Ureter (tissue), 1 donor: ENCODE data around the gene OAS3. TPM values are rescaled to one million over a fixed set of nuclear protein-coding genes. Genes with fewer than 3 reads are reported as not detected.
"Not testable (repeated sequence)": the region's sequence is repeated elsewhere in the genome, so short reads cannot be mapped to it uniquely, and the experiment has no call there.

Experiments
- DNase-seq: peaks from one replicate; pipeline ENCODE4 v3.0.0-alpha.2; 2020; ENCODE audit warnings: low spot score
- total RNA-seq: library from RNA; stranded (reverse); gene quantifications from one replicate; pipeline ENCODE4 v1.2.4, GENCODE V29; 2023
- donor health status: DM: yes; HTN: yes; CAD: no.

OAS3 gene
- total RNA-seq = 33.4 TPM

DNA sequence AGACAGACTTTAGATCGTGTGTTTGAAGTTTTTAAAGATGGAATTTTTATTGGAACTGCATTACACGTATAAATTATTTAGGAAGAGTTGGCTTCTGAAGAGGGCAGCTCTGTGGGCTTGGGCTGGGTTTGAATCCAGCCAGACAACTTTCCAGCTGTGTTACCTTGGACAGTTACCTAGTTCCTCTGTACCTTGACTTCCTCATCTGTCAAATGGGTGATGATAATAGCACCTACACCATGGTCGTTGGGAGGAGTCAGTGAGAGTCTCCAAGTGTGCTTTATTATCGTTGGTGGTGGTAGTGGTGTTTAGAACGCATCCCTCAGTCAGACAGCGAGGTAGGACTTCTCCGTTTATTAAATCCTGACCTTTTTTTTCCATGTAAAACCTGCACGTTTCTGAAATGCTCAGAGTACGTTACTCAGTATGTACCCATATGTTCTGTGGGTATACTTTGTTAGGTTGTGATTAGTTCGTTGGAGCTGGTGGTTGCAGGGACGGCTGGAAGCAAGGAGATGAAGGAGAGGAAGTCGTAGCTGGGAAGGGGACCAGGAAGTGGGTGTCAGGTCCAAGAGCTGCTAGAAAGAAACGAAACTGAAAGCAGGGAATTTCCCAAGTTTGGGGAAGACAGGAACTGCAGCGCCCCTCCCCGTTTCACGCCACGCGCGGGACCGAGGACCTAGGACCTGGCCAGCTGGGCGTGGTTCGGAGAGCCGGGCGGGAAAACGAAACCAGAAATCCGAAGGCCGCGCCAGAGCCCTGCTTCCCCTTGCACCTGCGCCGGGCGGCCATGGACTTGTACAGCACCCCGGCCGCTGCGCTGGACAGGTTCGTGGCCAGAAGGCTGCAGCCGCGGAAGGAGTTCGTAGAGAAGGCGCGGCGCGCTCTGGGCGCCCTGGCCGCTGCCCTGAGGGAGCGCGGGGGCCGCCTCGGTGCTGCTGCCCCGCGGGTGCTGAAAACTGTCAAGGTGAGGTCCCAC lies at the start of gene OAS3:
Gene OAS3 (plus strand): TSS at position 734 of the 979 bp plus-strand sequence. CDS start 57 bp downstream, at position 791.
- DNase-seq = peak; percentile 86

DNA sequence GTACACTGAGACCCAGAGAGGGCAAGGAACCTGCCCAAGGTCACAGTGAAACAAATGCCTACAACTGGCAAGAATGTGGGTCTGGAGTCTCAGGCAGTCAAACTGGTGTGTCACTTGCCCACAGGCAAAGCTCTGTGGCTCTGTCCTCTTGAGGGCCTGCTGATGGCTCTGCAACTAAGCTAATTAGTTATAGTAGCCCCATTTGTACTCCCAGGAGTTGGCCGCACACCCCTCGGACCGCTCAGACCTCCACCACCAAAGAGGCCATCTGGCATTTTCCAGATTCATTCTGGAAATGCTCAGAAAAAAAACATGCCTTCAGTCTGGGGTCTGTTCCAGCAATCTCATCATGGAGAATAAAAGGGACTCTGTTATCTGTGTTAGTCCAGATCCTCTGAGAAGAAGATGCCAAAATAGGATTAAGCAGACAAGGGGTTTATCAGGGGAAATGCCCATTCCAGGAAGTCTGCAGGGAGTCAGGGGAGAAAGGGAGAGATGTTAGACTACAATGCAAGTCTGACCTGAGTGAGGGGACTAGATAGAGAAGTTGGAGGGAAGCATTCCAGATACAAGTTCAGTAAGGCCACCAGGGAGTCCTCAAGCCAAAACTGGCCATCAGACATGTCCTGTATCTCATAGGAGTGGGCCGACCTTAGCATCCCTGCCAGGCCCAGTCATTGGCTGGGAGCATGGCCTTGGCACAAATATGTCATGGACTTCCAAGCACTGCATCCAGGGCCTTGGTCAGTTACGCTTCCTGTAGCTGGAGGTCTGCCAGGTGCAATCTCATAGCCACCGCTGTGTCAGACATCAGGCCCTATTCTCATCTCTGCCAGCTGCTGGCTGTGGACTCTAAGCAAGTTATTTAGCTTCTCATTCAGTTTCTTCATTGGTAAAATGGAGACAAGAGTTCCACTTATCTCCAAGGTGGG lies 46.9 kb upstream of the OAS3 start:
- DNase-seq = no peak

DNA sequence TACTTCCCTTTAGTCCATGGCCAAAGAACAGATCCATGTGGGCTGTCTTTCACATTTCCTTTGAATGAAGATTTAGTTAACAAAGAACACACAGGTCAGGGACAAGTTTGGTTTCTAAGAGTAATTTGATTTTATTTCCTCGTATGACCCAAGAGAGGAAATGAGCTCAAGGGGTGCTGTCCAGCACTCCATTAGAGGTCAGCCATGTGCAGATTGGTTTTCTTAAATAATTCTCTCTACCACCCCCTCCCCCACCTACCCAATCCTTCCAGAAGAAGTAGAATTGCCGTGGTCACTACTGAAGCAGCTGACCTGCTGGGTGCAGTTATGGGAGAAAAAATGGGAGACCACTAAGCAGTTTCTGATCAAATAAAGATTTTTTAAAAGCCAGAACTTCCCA lies 45.4 kb upstream of the OAS3 start:
- DNase-seq = no peak

- no peak for DNase-seq
Measured at GRCh38 chr12:112894128-112894527, 44.1 kb upstream of the OAS3 start.

DNA sequence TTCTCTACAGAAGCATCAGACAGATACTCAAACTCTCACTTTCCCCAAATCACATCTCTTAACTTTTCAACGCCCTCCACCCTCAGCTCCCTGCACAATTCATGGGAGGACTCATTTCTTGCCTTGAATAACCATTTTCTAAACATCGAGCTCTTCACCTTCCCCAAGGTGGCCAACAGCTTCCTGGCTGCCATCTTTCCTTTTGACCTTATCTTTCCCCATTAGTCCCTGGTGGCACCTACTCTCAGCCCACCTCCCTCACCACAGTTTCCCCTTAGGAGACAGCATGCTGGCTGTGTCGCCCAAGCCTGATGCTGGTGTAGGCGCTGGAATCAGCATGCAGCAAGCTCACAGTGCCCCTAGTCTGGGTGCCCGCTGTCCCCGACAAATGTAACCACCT lies 39.9 kb upstream of the OAS3 start:
- DNase-seq = no peak

GRCh38 chr12:112900298-112901145 lies 37.8 kb upstream of the OAS3 start:
- no peak for DNase-seq

GRCh38 chr12:112901271-112901670 lies 37.0 kb upstream of the OAS3 start:
- no peak for DNase-seq

GRCh38 chr12:112904571-112904970 lies 33.7 kb upstream of the OAS3 start:
- no peak for DNase-seq

DNA sequence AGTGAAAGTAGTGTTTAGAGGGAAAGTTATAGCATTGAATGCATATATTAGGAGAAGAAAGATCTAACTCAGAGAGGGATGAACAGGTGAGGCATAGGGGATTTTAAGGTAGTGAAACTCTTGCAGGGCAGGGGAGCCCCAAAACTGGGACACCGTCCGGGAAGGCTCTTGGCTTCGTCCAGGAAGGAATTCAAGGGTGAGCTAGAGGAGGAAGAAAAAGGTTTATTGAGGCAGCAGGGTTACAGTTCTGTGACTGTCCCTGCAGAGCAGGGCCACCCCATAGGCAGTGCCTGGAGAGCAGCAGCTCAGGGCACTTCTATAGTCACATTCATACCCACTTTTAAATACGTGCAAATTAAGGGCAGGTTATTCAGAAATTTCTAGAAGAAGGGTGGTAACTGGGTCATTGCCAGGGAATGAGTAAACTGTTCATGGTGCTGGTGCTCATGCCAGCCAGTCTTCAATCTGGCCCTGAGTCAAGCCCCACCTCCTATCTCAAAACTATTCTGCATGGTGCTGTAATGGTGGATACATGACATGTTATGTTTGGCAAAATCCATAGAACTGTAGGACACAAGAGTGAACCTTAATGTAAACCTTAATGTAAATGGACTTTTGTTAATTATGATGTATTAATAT lies 32.7 kb upstream of the OAS3 start:
- no peak for DNase-seq

DNA sequence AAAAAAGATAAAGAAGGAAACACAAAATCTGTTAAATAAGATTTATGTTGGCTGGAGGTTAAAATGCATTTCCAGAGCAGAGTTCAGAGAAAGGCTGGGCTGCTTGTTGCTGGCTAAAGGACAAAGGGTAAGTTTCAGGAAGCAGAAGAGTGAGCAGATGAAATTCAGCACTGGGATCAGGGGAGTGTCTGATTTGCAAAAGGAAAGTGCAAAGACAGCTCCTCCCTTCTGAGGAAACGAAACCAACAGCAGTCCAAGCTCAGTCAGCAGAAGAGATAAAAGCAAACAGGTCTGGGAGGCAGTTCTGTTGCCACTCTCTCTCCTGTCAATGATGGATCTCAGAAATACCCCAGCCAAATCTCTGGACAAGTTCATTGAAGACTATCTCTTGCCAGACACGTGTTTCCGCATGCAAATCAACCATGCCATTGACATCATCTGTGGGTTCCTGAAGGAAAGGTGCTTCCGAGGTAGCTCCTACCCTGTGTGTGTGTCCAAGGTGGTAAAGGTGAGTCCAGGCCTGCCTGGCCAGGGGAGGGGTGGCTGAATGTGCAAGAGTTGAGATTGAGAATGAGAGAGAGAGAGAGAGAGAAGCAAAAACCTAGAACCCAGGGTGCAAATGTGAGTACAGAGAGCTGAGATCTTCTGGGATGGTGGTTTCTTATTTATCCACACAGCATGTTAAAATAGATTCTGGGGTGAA lies 31.4 kb upstream of the OAS3 start, which contains the start of gene OAS1:
Gene OAS1 (plus strand): TSS at position 251 of the 703 bp plus-strand sequence. CDS start 78 bp downstream, at position 329.
- peak; percentile 62 for DNase-seq

DNA sequence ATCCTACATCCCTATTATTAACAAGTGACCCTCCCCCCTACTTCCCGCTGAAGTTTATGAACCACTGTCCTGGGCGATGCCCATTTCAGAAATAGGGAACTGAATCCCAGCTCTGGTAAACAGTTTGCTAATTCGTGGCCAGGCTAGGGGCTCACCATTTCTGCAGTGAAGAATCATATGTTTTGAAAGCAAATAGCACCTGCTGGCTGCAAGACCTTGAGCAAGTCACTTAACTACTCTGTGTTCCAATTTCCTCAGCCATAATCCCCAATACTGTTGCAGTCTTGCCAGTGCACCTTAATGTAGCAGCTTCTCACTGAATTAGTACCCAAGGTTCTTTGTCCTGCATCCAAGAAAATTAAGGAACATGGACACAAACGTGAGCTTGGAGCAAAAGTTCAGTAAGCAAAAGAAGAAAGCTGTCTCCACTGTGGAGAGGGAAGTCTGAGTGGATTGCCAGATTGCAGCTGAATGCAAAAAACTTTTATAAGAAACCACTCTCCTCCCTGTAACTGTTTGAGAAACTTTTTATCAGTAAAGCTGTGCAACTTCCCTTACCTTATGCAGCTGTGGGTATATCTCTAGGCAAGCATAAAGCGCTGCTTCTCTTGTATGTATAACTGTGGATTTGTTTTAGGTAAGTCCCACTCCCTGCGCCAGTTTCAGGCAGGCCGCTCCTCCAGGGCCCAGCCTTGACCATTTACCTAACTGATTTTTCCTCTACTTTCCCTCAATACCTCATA lies 30.7 kb upstream of the OAS3 start:
- DNase-seq = no peak

DNA sequence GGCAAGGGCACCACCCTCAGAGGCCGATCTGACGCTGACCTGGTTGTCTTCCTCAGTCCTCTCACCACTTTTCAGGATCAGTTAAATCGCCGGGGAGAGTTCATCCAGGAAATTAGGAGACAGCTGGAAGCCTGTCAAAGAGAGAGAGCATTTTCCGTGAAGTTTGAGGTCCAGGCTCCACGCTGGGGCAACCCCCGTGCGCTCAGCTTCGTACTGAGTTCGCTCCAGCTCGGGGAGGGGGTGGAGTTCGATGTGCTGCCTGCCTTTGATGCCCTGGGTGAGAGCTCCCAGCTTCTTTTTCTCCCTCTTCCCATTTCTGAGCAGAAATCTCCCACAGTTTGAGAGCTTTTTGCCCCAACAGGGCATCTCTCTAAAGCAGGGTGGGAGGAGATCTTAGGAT lies 29.7 kb upstream of the OAS3 start:
- no peak for DNase-seq

DNA sequence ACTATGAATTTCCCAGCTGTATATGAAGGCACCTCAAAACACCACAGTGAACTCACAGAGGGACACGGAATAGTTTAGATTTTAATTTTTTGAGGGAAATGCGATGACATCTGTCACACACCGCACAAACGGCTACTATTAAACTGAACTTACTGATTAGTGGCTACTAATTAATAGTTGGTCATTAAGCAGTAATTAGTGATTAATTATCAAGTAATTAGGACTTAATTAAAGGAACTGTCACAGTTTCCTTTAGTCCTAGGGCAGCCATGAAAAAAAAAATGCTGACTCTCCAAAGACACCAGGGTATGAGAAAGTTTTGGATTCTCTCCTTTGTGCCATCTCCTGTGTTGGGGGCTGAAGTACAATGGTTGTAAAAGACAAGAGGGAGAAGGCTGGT lies 28.6 kb upstream of the OAS3 start:
- DNase-seq = no peak

DNA sequence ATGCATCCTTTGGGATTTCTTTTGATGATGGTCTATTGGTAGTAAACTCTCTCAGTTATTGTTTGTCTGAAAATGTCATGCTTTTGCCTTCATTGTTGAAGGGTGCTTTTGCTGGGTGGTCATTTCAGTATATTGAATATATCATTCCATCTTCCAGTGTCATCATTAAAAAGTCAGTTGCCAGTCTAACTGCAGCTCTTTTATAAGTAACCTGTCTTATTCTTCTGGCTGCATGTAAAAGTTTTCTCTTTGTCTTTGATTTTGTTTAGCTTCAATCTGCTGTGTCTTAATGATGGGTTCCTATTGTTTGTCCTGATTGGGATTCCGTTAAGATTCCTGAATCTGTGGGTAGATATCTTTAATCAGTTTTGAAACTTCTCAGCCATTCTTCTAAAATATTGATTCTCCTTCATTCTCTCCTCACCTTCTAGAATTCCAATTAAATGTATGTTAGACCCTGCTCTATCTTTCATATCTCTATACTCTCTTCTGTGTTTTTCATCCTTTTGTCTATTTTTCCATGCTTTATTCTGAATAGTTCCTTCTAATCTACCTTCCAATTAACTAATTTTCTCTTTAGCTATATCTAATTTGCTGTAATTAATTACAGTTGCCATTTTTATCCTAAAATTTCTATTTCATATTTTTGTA lies 25.1 kb upstream of the OAS3 start:
- no peak for DNase-seq

GRCh38 chr12:112913888-112914287 lies 24.4 kb upstream of the OAS3 start:
- DNase-seq = not testable (repeated sequence)

- DNase-seq = no peak
Measured at GRCh38 chr12:112916270-112916669, 22.0 kb upstream of the OAS3 start.

- no peak for DNase-seq
Measured at GRCh38 chr12:112919121-112919520, 19.2 kb upstream of the OAS3 start.

DNA sequence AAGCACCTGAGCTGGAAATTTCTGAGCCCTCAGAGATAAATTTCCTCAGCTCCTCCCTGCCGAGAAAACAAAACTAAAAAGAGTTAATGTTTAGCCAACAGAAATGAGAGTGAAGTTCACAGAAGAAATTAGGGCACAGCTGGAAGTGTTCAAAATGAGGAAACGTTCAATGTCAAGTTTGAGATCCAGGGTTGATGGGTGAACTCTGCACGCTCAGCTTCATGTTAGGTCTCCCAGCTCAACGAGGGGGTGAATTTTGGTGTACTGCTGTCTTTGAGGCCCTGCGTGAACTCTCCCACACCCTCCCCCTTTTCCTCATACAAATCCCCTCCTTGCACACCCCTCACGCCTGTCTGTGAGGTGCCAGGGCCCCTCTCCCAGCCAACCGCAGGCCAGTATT lies 13.3 kb upstream of the OAS3 start:
- DNase-seq = no peak
